GM18861 (cell line): Measurements from ENCODE around the gene CASKIN1.
"Not testable (repeated sequence)": the region's sequence is repeated elsewhere in the genome, so short reads cannot be mapped to it uniquely, and the experiment has no call there.

ENCODE experiments used
- ATAC-seq: cut with Tn5 transposase; IDR thresholded peaks from one replicate; pipeline ENCODE4 v1.9.1; 2021; ENCODE audit not compliant: unreplicated experiment

The CASKIN1 gene

DNA sequence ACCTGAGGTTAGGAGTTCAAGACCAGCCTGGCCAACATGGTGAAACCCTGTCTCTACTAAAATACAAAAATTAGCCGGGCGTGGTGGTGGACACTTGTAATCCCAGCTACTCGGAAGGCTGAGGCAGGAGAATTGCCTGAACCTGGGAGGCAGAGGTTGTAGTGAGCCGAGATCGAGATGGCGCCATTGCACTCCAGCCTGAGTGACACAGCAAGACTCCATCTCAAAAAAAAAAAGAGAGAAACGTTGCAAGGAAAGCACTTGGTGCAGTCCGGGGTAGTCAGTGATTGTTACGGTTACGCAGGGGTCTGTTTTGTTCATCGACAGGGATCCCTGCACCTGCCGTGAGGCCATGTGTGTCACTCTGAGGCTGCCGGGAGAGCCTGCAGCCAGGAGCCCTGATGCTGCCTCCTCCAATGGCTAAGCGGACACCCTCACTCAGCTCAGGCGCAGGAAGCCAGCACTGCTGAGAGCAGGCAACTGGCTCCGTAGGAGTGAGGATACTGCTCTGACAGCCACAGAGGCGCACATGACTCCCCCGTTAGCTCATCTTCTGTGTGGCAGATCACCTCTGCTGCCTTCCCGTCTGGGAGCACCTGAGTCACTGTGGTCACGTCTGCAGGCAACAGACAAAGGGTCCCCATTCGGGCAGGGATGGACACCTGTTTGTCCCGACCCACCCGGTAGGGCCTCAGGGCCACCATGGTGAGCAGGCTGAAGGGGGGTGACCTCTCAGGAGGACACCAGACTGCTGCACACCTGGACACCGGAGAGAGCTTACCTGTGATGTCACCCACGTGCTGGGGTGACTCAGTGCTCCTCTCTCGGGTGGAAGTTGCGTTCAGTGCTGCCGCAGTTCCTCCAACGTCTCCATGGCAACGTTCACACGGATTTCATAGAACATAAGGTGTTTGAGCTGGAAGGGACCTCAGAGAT lies 53.2 kb downstream of the CASKIN1 start:
- no peak for ATAC-seq

DNA sequence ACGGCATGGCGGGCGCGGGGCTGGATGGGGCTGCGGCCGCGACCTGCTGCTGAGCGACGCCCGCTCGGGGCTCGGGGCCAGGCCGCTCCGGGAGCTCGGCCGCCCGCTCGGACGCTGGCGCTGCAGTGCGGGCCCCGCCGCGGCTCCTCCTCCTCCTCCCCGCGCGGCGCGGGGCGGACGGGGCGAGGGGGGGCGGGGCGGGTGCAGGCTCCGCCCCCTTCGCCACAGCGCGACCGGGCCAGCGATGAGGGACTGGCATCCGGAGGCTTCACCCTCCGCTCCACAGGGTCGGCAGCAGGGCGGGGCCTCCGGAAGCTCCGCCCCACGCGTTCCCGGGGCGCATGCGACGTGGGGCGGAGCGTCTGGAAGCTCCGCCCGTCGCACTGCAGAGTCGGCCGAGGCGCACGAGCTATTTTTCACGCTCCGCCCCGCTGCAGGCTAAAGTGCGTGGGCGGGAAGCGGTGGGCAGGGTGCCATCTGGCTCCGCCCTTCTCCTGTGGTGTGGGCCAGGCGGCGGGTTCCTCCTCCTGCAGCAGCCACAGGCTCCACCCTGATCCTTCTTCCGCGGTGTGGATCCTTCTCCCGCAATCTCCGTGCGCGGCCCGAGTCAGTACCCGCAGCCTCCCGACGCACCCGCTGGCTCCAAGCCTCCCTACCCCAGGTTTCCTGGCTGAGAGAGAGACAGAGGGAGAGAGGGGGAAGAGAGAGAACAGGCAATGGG lies 60.5 kb downstream of the CASKIN1 start, which contains the start of gene PKD1:
Gene PKD1, minus strand, starts transcription at position 129 of the 721 bp plus-strand sequence. CDS start 209 bp downstream, outside the sequence.
- ATAC-seq = not testable (repeated sequence)

DNA sequence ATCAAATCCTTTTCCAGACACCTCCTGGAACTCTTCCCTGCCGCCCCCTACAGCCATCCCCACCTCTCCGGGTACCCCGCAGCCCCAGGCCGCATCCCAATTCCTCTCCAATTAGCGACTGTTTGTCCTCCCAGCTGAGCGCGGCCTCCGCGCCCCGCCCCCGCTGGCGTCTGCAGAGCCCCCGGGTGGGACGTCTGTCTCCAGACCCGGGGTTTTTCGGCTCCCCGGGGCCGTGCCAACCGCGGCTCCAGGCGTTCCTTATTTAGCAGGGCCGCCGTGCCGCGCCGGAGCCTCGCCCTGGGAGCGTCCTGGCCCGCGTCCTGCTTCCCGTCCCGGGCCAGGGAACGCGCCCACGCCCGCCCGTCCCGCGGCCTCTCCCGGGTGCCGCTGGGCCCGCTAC lies 61.3 kb downstream of the CASKIN1 start:
- ATAC-seq = not testable (repeated sequence)

DNA sequence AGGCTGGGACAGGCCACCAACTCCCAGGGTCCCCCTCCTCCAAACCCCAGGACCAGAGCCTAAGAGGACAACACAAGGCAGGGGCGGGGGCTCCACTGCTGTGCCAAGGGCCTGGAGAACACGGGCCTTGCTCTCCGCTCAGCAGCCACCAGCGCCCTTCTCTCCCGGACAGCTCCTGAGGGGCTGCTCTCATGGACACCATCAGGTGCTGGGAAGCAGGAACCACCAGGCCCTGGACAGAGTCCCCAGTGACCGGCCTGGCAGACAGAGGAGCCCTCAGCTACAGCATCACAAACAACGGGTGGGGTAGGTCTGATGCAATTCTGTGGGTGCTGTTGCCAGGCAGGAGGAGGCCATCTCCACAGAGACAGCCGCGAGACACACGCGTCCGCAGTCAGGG lies 62.6 kb downstream of the CASKIN1 start:
- not testable (repeated sequence) for ATAC-seq

DNA sequence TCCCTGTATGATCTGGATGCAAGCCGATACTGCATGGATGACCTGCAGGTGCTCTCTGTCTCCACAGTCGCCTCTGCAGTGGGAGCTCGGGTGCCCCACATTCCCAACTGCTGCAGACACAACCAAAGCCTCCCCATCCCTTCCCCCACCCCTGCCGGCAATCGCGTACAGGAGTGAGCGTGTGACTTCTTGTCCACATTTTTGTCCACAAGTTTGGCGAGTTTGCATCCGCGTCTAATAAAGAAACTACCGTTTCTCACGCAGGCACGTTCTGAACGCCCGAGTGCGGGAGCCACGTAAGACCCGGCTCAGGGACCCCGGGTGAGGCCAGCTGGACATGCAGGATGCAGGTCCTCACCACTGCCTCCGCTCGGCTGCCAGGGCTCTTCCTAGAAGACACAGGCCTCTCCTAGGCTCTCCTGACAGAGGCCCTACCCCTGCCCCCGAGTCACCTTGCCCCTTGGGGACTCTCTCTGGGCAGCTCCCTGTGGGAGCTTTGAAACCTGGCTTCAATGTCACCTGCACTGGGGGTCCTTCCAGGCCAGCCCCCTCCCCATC lies 66.4 kb downstream of the CASKIN1 start:
- not testable (repeated sequence) for ATAC-seq

DNA sequence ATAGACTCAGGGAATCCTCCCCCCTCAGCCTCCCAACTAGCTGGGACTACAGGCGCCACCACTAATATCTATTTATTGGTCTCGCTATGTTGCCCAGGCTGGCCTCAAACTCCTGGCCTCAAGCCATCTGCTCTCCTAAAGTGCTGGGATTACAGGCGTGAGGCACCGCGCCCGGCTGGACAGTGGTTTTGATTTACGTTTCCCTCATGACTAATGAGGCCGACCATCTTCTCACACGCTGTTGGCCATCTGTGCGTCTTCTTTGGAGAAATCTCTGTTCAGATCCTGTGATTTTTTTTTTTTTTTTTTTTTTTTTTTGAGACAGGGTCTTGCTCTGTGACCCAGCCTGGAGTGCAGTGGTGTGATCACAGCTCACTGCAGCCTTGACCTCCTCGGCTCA lies 67.2 kb downstream of the CASKIN1 start:
- not testable (repeated sequence) for ATAC-seq

DNA sequence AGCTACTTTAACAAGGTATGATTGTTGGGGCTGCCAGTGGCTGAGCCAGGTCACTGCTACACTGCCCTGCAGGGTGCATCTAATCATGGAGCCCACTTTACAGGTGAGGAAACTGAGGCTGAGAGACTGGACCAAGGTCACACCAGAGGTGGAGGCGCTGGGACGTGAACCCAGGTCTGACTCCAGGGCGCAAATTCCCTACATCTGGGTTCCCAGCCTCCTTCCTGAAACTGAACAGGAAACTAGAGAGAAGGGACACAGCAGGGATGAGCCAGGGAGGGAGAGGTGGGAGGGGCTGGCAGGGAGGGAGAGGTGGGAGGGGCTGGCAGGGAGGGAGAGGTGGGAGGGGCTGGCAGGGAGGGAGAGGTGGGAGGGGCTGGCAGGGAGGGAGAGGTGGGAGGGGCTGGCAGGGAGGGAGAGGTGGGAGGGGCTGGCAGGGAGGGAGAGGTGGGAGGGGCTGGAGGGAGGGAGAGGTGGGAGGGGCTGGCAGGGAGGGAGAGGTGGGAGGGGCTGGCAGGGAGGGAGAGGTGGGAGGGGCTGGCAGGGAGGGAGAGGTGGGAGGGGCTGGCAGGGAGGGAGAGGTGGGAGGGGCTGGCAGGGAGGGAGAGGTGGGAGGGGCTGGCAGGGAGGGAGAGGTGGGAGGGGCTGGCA lies 68.7 kb downstream of the CASKIN1 start:
- not testable (repeated sequence) for ATAC-seq
